Ishikawa (cell line): ENCODE results near the gene HIVEP1.

Experiments
- EP300 ChIP-seq: IDR thresholded peaks from 2 replicates; pipeline ENCODE4 v1.6.1; 2012; ENCODE audit warnings: borderline replicate concordance
- FOXM1 ChIP-seq: IDR thresholded peaks from 2 replicates; pipeline ENCODE4 v1.6.1; 2012; ENCODE audit warnings: low read depth, borderline replicate concordance

GRCh38 chr6:12170351-12171092, 158.4 kb downstream of the HIVEP1 start:
- TF ChIP-seq FOXM1 (no peak), EP300 (no peak)
